Measurements from ENCODE around the gene ANK2. TPM values are rescaled to one million over a fixed set of nuclear protein-coding genes. Genes with fewer than 3 reads are reported as not detected.
"Not testable (repeated sequence)": the region's sequence is repeated elsewhere in the genome, so short reads cannot be mapped to it uniquely, and the experiment has no call there.

ANK2 gene
- total and polyA plus RNA-seq, 12 donors, result 21.9 to 373 (median 298) TPM

DNA sequence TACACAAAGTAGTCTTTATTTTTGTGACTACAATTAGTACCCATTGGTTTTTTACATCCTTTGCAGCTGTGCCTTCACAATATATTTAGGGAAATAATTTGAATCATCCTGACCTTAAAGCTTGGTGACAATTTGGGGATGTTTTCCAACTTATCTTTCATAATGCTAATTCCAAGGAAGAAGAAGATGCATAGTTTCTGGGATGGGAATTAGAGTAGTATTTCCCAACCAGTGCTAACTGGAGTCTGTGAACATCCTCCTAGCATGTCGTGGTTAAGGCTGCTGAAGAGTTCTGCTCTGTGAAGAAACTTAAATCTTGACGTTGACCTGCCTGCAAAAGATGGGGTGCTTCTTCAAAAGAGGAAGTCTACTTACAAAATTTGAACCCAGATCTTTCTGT lies 173.5 kb downstream of the ANK2 start:
- 76 to 81% methylated on average over 2 of the region's 2 CpGs for WGBS, 2 donors

DNA sequence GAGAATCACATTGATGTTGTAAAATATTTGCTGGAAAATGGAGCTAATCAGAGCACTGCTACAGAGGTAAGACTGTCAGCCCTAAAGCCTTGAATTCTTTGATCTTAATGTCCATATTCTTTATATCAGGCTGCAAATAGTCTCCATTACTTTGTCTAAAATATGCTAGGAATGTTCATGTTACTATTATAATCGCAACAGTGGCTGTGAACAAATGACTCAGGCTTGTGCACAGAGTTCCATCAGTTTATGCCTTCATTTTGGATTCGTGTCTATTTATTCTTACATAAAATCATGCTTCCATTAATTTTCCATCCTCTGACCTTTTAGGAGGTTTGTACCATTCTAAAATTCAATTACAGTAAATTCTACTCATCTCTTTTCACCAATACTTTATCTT lies 182.7 kb downstream of the ANK2 start:
- 28 to 46% methylated on average over 2 of the region's 2 CpGs for WGBS, 2 donors
- no peak overlapping the region for H3K27ac ChIP-seq
- no peak for DNase-seq
- H3K9me3 ChIP-seq, result no peaks in the 10 kb centered on the region
- H3K27me3 ChIP-seq, result no peaks in the 10 kb centered on the region
- ATAC-seq, result no peak
- TF ChIP-seq, protein P1, sequence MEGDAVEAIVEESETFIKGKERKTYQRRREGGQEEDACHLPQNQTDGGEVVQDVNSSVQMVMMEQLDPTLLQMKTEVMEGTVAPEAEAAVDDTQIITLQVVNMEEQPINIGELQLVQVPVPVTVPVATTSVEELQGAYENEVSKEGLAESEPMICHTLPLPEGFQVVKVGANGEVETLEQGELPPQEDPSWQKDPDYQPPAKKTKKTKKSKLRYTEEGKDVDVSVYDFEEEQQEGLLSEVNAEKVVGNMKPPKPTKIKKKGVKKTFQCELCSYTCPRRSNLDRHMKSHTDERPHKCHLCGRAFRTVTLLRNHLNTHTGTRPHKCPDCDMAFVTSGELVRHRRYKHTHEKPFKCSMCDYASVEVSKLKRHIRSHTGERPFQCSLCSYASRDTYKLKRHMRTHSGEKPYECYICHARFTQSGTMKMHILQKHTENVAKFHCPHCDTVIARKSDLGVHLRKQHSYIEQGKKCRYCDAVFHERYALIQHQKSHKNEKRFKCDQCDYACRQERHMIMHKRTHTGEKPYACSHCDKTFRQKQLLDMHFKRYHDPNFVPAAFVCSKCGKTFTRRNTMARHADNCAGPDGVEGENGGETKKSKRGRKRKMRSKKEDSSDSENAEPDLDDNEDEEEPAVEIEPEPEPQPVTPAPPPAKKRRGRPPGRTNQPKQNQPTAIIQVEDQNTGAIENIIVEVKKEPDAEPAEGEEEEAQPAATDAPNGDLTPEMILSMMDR (IDR thresholded peaks at IDR 0.05), result no peak
- H3K36me3 ChIP-seq, result peaks cover 0 to 5% (median 0%) of the 10 kb centered on the region in 9 donors
- H3K4me1 ChIP-seq, result peaks cover 0 to 3% (median 0%) of the 10 kb centered on the region in 9 donors
- H3K4me3 ChIP-seq, result no peak overlapping the region
- intact Hi-C loops (cut with DNase I), result no loop called here

More for the DNA sequence above, 173.5 kb downstream of the ANK2 start:
- intact Hi-C loops (cut with DNase I), result no loop called here
- no peak overlapping the region for H3K4me3 ChIP-seq
- DNase-seq (no peak), ATAC-seq (no peak)
- H3K27ac ChIP-seq, result no peak overlapping the region
- no peaks in the 10 kb centered on the region for H3K4me1 ChIP-seq
- TF ChIP-seq, protein P1 (IDR thresholded peaks at IDR 0.05), result no peak
- H3K27me3 ChIP-seq, result no peaks in the 10 kb centered on the region
- peaks cover 0 to 4% (median 0%) of the 10 kb centered on the region in 11 donors for H3K9me3 ChIP-seq
- H3K36me3 ChIP-seq, result no peaks in the 10 kb centered on the region

DNA sequence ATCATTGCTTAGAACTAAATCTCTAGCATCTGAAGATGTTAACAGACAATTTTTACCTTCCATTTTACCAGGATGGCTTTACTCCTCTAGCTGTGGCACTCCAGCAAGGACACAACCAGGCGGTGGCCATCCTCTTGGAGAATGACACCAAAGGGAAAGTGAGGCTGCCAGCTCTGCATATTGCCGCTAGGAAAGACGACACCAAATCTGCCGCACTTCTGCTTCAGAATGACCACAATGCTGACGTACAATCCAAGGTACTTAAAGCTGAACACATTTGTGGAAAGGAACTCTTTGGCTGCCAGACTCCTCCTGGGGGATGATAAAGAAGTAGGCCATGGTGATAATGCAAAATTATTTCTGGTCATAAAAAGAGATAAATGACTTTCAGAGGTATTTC lies 187.5 kb downstream of the ANK2 start:
- 68 to 69% methylated on average over 5 of the region's 5 CpGs for WGBS, 2 donors
- H3K4me3 ChIP-seq, result no peak overlapping the region
- peak in 3 of 8 donors; percentile 53 to 74 (median 73) for ATAC-seq

DNA sequence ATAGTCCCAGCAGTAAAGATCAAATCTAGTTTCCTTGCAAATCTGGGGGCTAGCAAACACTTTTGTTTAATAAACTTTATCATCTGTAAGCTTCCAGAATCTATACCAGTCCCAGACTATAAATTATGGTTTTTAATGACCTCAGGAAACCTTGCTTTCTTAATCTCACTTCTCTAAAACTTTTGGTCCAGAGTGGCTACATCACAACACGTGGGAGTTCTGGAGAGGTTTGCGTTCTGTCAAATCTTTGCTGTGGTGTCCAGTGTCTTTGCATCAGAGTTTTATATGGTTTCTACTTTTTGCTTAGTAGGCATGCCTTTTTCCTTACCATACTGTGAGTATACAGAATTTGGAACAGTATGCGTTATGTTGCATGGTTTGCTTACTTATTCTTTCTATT lies 193.9 kb downstream of the ANK2 start:
- intact Hi-C loops (cut with DNase I), result loop anchor here in 1 of 10 donors (10.0 kb wide), 1 partner anchor 129 kb away; no protein-coding TSS in a partner anchor
- Histone ChIP-seq H3K27me3 (no peaks in the 10 kb centered on the region), H3K36me3 (peaks cover 0 to 6% (median 0%) of the 10 kb centered on the region in 9 donors), H3K4me1 (no peaks in the 10 kb centered on the region), H3K4me3 (no peak overlapping the region), H3K9me3 (no peaks in the 10 kb centered on the region), H3K27ac (no peak overlapping the region)
- no peak for ATAC-seq
- TF ChIP-seq, protein P1 (IDR thresholded peaks at IDR 0.05), result no peak
- DNase-seq, result no peak
- WGBS, 2 donors, result 76 to 80% methylated on average over 3 of the region's 3 CpGs

More for the DNA sequence above, 187.5 kb downstream of the ANK2 start:
- Histone ChIP-seq H3K27me3 (no peaks in the 10 kb centered on the region), H3K4me1 (peaks cover 0 to 3% (median 0%) of the 10 kb centered on the region in 9 donors), H3K36me3 (peaks cover 0 to 8% (median 0%) of the 10 kb centered on the region in 9 donors), H3K9me3 (no peaks in the 10 kb centered on the region), H3K27ac (no peak overlapping the region)
- TF ChIP-seq, protein P1 (IDR thresholded peaks at IDR 0.05), result no peak
- intact Hi-C loops (cut with DNase I), result no loop called here
- no peak for DNase-seq

DNA sequence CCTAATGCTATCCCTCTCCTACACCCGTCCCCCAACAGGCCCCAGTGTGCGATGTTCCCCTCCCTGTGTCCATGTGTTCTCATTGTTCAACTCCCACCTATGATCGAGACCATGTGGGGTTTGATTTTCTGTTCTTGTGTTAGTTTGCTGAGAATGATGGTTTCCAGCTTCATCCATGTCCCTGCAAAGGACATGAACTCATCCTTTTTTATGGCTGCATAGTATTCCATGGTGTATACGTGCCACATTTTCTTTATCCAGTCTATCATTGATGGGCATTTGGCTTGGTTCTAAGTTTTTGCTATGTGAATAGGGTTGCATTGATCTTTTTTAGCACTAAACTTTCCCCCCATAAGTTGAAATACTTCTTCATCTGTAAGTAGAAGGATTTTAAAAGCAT lies 195.3 kb downstream of the ANK2 start:
- not testable (repeated sequence) for H3K36me3 ChIP-seq, ATAC-seq, H3K9me3 ChIP-seq, H3K4me1 ChIP-seq, H3K27me3 ChIP-seq, H3K27ac ChIP-seq, H3K4me3 ChIP-seq, DNase-seq
- WGBS, 2 donors, result 91 to 92% methylated on average over 4 of the region's 4 CpGs
- intact Hi-C loops (cut with DNase I), result loop anchor here in 2 of 10 donors (5.0 to 10.0 kb wide), 3 partner anchors 130 to 1843 kb away; no protein-coding TSS in a partner anchor

Measured in heart right ventricle (tissue), 16 donors.